Naive thymus-derived CD4-positive, alpha-beta T cell (primary cell): ENCODE data around the gene HP1BP3. TPM values are rescaled to one million over a fixed set of nuclear protein-coding genes. Genes with fewer than 3 reads are reported as not detected.

Experiments used
- ATAC-seq: fragments of 150-1000 bp; cut with Tn5 transposase; 2 replicates; pipeline ENCODE4 v1.10.0; 2021; ENCODE audit warnings: mild to moderate bottlenecking, moderate library complexity
- CTCF ChIA-PET: fragments of 350-600 bp; sonication (Branson Sonifier 250); formaldehyde crosslinking; loops from one replicate; lab custom pipeline; 2021; ENCODE audit warnings: antibody characterized with exemption; lab: Charles Lee
- POLR2A ChIA-PET: fragments of 350-600 bp; sonication (Branson Sonifier 250); formaldehyde crosslinking; loops from one replicate; lab custom pipeline; 2021; ENCODE audit warnings: antibody characterized with exemption, inconsistent platforms; lab: Charles Lee
- DNase-seq, 9 donors: peaks; one replicate each; pipeline versions ENCODE4 v3.0.0 to v3.0.0-alpha.2; 2020 to 2022; ENCODE audit warnings: mixed read lengths in 1 of 9
- H3K27ac ChIP-seq: one replicate; pipeline ENCODE4 v1.7.0; 2013; ENCODE audit warnings: mild to moderate bottlenecking, low read depth, low read length, moderate library complexity
- H3K27me3 ChIP-seq, 2 donors: one replicate each; pipeline ENCODE4 v1.7.0; 2013; ENCODE audit warnings: low read length in 2 of 2, mild to moderate bottlenecking in 2 of 2, moderate library complexity in 2 of 2; ENCODE audit not compliant: control insufficient read depth in 2 of 2, insufficient read depth in 2 of 2
- H3K36me3 ChIP-seq, 3 experiments: 1 replicate in 2 of 3; 2 replicates in 1 of 3; pipeline ENCODE4 v1.7.0; 2013; ENCODE audit warnings: low read length in 3 of 3, mild to moderate bottlenecking in 3 of 3, moderate library complexity in 1 of 3; ENCODE audit not compliant: insufficient read depth in 3 of 3, control insufficient read depth in 2 of 3
- H3K4me1 ChIP-seq, 2 donors: one replicate each; pipeline ENCODE4 v1.7.0; 2013; ENCODE audit warnings: low read length in 2 of 2, mild to moderate bottlenecking in 2 of 2, moderate library complexity in 1 of 2; ENCODE audit not compliant: control insufficient read depth in 2 of 2, insufficient read depth in 2 of 2
- H3K4me3 ChIP-seq: 2 replicates; pipeline ENCODE4 v1.7.0; 2013; ENCODE audit warnings: mild to moderate bottlenecking, low read length
- H3K9me3 ChIP-seq, 3 experiments: 1 replicate in 2 of 3; 2 replicates in 1 of 3; pipeline ENCODE4 v1.7.0; 2013; ENCODE audit warnings: low read length in 3 of 3; ENCODE audit not compliant: control insufficient read depth in 2 of 3
- H3K27ac Mint-ChIP-seq, 9 donors: one replicate each; pipeline ENCODE4 v1.8.0; 2020 to 2022; ENCODE audit warnings: mixed read lengths in 9 of 9, mild to moderate bottlenecking in 8 of 9, moderate library complexity in 5 of 9, inconsistent platforms in 2 of 9
- H3K27me3 Mint-ChIP-seq, 5 donors: one replicate each; pipeline ENCODE4 v1.8.0; 2021 to 2022; ENCODE audit warnings: mixed read lengths in 5 of 5, mild to moderate bottlenecking in 1 of 5
- H3K36me3 Mint-ChIP-seq, 5 donors: one replicate each; pipeline ENCODE4 v1.8.0; 2020 to 2022; ENCODE audit warnings: mixed read lengths in 5 of 5, mild to moderate bottlenecking in 3 of 5, inconsistent platforms in 1 of 5
- H3K4me1 Mint-ChIP-seq, 7 donors: one replicate each; pipeline ENCODE4 v1.8.0; 2020 to 2022; ENCODE audit warnings: mixed read lengths in 7 of 7, mild to moderate bottlenecking in 3 of 7, inconsistent platforms in 1 of 7
- H3K4me3 Mint-ChIP-seq, 10 donors: one replicate each; pipeline ENCODE4 v1.8.0; 2020 to 2022; ENCODE audit warnings: mild to moderate bottlenecking in 10 of 10, mixed read lengths in 10 of 10, moderate library complexity in 6 of 10, inconsistent platforms in 2 of 10
- H3K9me3 Mint-ChIP-seq, 11 donors: one replicate each; pipeline ENCODE4 v1.8.0; 2020 to 2022; ENCODE audit warnings: mixed read lengths in 11 of 11, mild to moderate bottlenecking in 4 of 11, inconsistent platforms in 1 of 11, moderate library complexity in 1 of 11
- intact Hi-C, 2 donors: fragments of 100-400 bp; cut with micrococcal nuclease; formaldehyde crosslinking; loops; one replicate each; pipeline ENCODE4 v1.15.1; 2023
- polyA plus RNA-seq, 2 donors: library from polyadenylated mRNA; unstranded; fragments of 300-500 nt; fragmentation: Illumina TruSeq; gene quantifications; one replicate each; pipeline ENCODE4 v1.2.3, GENCODE V29; 2021
- total RNA-seq, 6 experiments: library from RNA in 5 of 6; stranded (reverse) in 5 of 6; gene quantifications; 1 replicate in 5 of 6; 2 replicates in 1 of 6; pipeline ENCODE4 v1.2.3 and lab custom pipeline; 2021 to 2026

HP1BP3 gene
- total and polyA plus RNA-seq, 7 experiments from 2014 or later = 234 to 417 (median 288) TPM

- H3K4me1 Mint-ChIP-seq = no peaks in the 10 kb centered on the region
- H3K27ac ChIP-seq = no peak overlapping the region
- H3K4me3 Mint-ChIP-seq = no peak overlapping the region
- ATAC-seq = no peak
- H3K9me3 Mint-ChIP-seq = no peaks in the 10 kb centered on the region
- no peaks in the 10 kb centered on the region for H3K27me3 ChIP-seq
- no peak overlapping the region for H3K27ac Mint-ChIP-seq
- DNase-seq = no peak
- intact Hi-C loops = no loop called here
- H3K36me3 ChIP-seq = no peaks in the 10 kb centered on the region
- ChIA-PET POLR2A (no interaction called here), CTCF (interaction anchor here (1.0 kb wide), 1 partner anchor 485 kb away, joined by 4 read pairs; no protein-coding TSS in a partner anchor)
- H3K9me3 ChIP-seq = no peaks in the 10 kb centered on the region
- no peak overlapping the region for H3K4me3 ChIP-seq
- H3K4me1 ChIP-seq = no peaks in the 10 kb centered on the region
- no peaks in the 10 kb centered on the region for H3K36me3 Mint-ChIP-seq
- H3K27me3 Mint-ChIP-seq = peaks cover 2 to 11% (median 7%) of the 10 kb centered on the region in 5 donors
Measured at GRCh38 chr1:20710469-20711284, 76.4 kb downstream of the HP1BP3 start.

- Histone ChIP-seq H3K27ac (no peak overlapping the region), H3K4me1 (no peaks in the 10 kb centered on the region), H3K27me3 (no peaks in the 10 kb centered on the region), H3K9me3 (no peaks in the 10 kb centered on the region), H3K4me3 (no peak overlapping the region), H3K36me3 (no peaks in the 10 kb centered on the region)
- ChIA-PET CTCF (interaction anchor here (1.0 kb wide), 1 partner anchor 486 kb away, joined by 4 read pairs; no protein-coding TSS in a partner anchor), POLR2A (no interaction called here)
- H3K27me3 Mint-ChIP-seq = peaks cover 0 to 6% (median 2%) of the 10 kb centered on the region in 5 donors
- no peaks in the 10 kb centered on the region for H3K36me3 Mint-ChIP-seq
- H3K4me1 Mint-ChIP-seq = no peaks in the 10 kb centered on the region
- no peak for ATAC-seq
- DNase-seq = no peak
- H3K9me3 Mint-ChIP-seq = no peaks in the 10 kb centered on the region
- intact Hi-C loops = no loop called here
- no peak overlapping the region for H3K4me3 Mint-ChIP-seq
- H3K27ac Mint-ChIP-seq = no peak overlapping the region
Measured at GRCh38 chr1:20709868-20710267, 77.2 kb downstream of the HP1BP3 start.

GRCh38 chr1:20708891-20709290, 78.2 kb downstream of the HP1BP3 start:
- no peak overlapping the region for H3K27ac Mint-ChIP-seq
- no peak overlapping the region for H3K4me3 Mint-ChIP-seq
- no peaks in the 10 kb centered on the region for H3K4me1 ChIP-seq
- no peaks in the 10 kb centered on the region for H3K36me3 ChIP-seq
- ChIA-PET POLR2A (no interaction called here), CTCF (no interaction called here)
- peaks cover 0 to 6% (median 2%) of the 10 kb centered on the region in 5 donors for H3K27me3 Mint-ChIP-seq
- H3K9me3 Mint-ChIP-seq = no peaks in the 10 kb centered on the region
- H3K9me3 ChIP-seq = no peaks in the 10 kb centered on the region
- H3K36me3 Mint-ChIP-seq = no peaks in the 10 kb centered on the region
- no peaks in the 10 kb centered on the region for H3K4me1 Mint-ChIP-seq
- no peak overlapping the region for H3K4me3 ChIP-seq
- H3K27me3 ChIP-seq = no peaks in the 10 kb centered on the region
- ATAC-seq (no peak), DNase-seq (no peak)
- H3K27ac ChIP-seq = no peak overlapping the region
- intact Hi-C loops = no loop called here

GRCh38 chr1:20708057-20708456, 79.0 kb downstream of the HP1BP3 start:
- Mint-ChIP-seq H3K27me3 (peaks cover 0 to 5% (median 0%) of the 10 kb centered on the region in 5 donors), H3K4me3 (no peak overlapping the region)

GRCh38 chr1:20706841-20707240, 80.3 kb downstream of the HP1BP3 start:
- Mint-ChIP-seq H3K4me1 (no peaks in the 10 kb centered on the region), H3K27ac (no peak overlapping the region), H3K36me3 (no peaks in the 10 kb centered on the region), H3K4me3 (no peak overlapping the region), H3K9me3 (no peaks in the 10 kb centered on the region), H3K27me3 (peaks cover 0 to 5% (median 0%) of the 10 kb centered on the region in 5 donors)
- intact Hi-C loops = no loop called here
- ChIA-PET CTCF (interaction anchor here (1.6 kb wide), 1 partner anchor 10 kb away, joined by 5 read pairs; no protein-coding TSS in a partner anchor), POLR2A (no interaction called here)
- no peaks in the 10 kb centered on the region for H3K9me3 ChIP-seq
- no peak overlapping the region for H3K4me3 ChIP-seq
- H3K36me3 ChIP-seq = no peaks in the 10 kb centered on the region
- H3K27ac ChIP-seq = no peak overlapping the region
- ATAC-seq = no peak
- DNase-seq = no peak
- no peaks in the 10 kb centered on the region for H3K4me1 ChIP-seq
- no peaks in the 10 kb centered on the region for H3K27me3 ChIP-seq

More at GRCh38 chr1:20708057-20708456, 79.0 kb downstream of the HP1BP3 start:
- Histone ChIP-seq H3K4me3 (no peak overlapping the region), H3K27me3 (no peaks in the 10 kb centered on the region), H3K27ac (no peak overlapping the region), H3K36me3 (no peaks in the 10 kb centered on the region), H3K4me1 (no peaks in the 10 kb centered on the region), H3K9me3 (no peaks in the 10 kb centered on the region)
- POLR2A ChIA-PET = interaction anchor here (0.6 kb wide), 1 partner anchor 65 kb away, joined by 3 read pairs; no protein-coding TSS in a partner anchor
- ATAC-seq (no peak), DNase-seq (no peak)
- Mint-ChIP-seq H3K36me3 (no peaks in the 10 kb centered on the region), H3K9me3 (no peaks in the 10 kb centered on the region), H3K4me1 (no peaks in the 10 kb centered on the region), H3K27ac (no peak overlapping the region)
- CTCF ChIA-PET = interaction anchor here (1.6 kb wide), 1 partner anchor 11 kb away, joined by 5 read pairs; no protein-coding TSS in a partner anchor
- intact Hi-C loops = no loop called here

GRCh38 chr1:20705203-20705755, 81.8 kb downstream of the HP1BP3 start:
- no peak overlapping the region for H3K27ac Mint-ChIP-seq
- no peak overlapping the region for H3K4me3 Mint-ChIP-seq
- no peaks in the 10 kb centered on the region for H3K36me3 Mint-ChIP-seq
- peaks cover 0 to 5% (median 0%) of the 10 kb centered on the region in 5 donors for H3K27me3 Mint-ChIP-seq
- POLR2A ChIA-PET = no interaction called here
- H3K4me1 Mint-ChIP-seq = no peaks in the 10 kb centered on the region
- peak; percentile 44 for ATAC-seq
- H3K4me1 ChIP-seq = no peaks in the 10 kb centered on the region
- no peaks in the 10 kb centered on the region for H3K9me3 ChIP-seq
- no peaks in the 10 kb centered on the region for H3K36me3 ChIP-seq
- no peak for DNase-seq
- H3K9me3 Mint-ChIP-seq = no peaks in the 10 kb centered on the region
- intact Hi-C loops = no loop called here
- H3K4me3 ChIP-seq = no peak overlapping the region
- H3K27me3 ChIP-seq = no peaks in the 10 kb centered on the region
- CTCF ChIA-PET = no interaction called here
- H3K27ac ChIP-seq = no peak overlapping the region
